Adipose tissue (tissue), 3 donors: Measurements from ENCODE around the gene MAP3K9. TPM values are rescaled to one million over a fixed set of nuclear protein-coding genes. Genes with fewer than 3 reads are reported as not detected.

Source experiments
- H3K27ac ChIP-seq: one replicate; pipeline ENCODE4 v1.5.1; 2013; ENCODE audit warnings: low read depth, low read length
- WGBS, 3 donors: extraction: QIAGEN DNeasy Blood & Tissue Kit; methylation state at CpG; one replicate each; pipeline ENCODE4 v1.1.7; 2013; 5-methylcytosine and 5-hydroxymethylcytosine counted together
- polyA plus RNA-seq, 3 donors: library from polyadenylated mRNA; stranded (reverse); fragments of 200-250 nt; gene quantifications; one replicate each; pipeline ENCODE4 v1.2.3, GENCODE V29; 2013
- donor health status: healthy with polysubstance abuse.
- donor health status: Bipolar disorder and iron deficiency.
- donor health status: healthy.

The MAP3K9 gene
- polyA plus RNA-seq, 3 donors: 0.22 to 1.4 (median 0.24) TPM

- no peak overlapping the region for H3K27ac ChIP-seq
- WGBS, 3 donors: 83 to 91% (median 89%) methylated on average over 6 of the region's 6 CpGs
Observed at GRCh38 chr14:70677341-70677740, 132.0 kb downstream of the MAP3K9 start.

Other genes with a start within 250 kb of the MAP3K9 start
- 10 to 100 TPM in 2 of 3 donors, 1 to 10 TPM in 1; 7.1 to 14.9 (median 13.2) TPM for gene MED6, start 208.9 kb downstream of the MAP3K9 start, polyA plus RNA-seq
- 1 to 10 TPM in 1 of 3 donors, under 1 TPM in 2; 0.56 to 1.2 (median 0.79) TPM for gene TTC9, start 167.6 kb downstream of the MAP3K9 start, polyA plus RNA-seq
- gene PCNX1, start 97.9 kb upstream of the MAP3K9 start, polyA plus RNA-seq: 10 to 100 TPM in 1 of 3 donors, 1 to 10 TPM in 2; 3.6 to 14.7 (median 8.2) TPM